Measurements from ENCODE around the gene SLC39A8. TPM values are rescaled to one million over a fixed set of nuclear protein-coding genes. Genes with fewer than 3 reads are reported as not detected.
"Not testable (repeated sequence)": the region's sequence is repeated elsewhere in the genome, so short reads cannot be mapped to it uniquely, and the experiment has no call there.

The SLC39A8 gene
- total RNA-seq, 1 experiment from 2014 or later = 340 TPM

DNA sequence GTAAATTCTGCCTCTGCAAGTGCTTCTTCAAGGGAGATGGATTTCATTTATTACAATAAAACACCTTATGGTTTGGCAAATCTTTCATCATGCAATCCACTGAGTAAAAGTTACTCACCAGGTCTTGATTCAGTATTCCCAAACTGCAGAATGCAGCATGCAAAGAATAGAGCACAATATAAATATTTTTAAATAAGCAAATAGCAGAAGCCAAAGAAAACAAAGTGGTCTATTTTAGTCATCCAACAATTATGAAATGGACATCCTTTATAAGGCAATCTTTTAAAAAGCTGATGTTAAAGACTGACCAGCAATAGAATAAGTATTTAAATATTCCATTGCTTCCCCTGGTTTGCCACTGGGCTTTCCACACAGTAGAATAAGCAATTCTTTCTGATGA is 59.5 kb downstream of the SLC39A8 start:
- H3K4me3 ChIP-seq (ENCODE audit: low read length) = no peak overlapping the region
- no peaks in the 10 kb centered on the region for H3K9me2 ChIP-seq (replicated peaks; ENCODE audit: insufficient read depth, low read length)
- peaks cover 88% of the 10 kb centered on the region for H3K79me2 ChIP-seq (ENCODE audit: low read length)
- no peaks in the 10 kb centered on the region for H3K27me3 ChIP-seq (ENCODE audit: low read length)
- no peak overlapping the region for H3K4me2 ChIP-seq (ENCODE audit: low read depth, low read length, poor library complexity, severe bottlenecking)
- H3K36me3 ChIP-seq (ENCODE audit: insufficient read depth, low read length) = peaks cover 51% of the 10 kb centered on the region
- H4K20me1 ChIP-seq (ENCODE audit: insufficient read depth, low read depth, low read length) = no peaks in the 10 kb centered on the region
- H3K27ac ChIP-seq (ENCODE audit: low read length) = no peak overlapping the region
- DNase-seq = no peak
- no peak overlapping the region for H3K9ac ChIP-seq (ENCODE audit: low read length)
- no peak overlapping the region for H2AFZ ChIP-seq (ENCODE audit: low read length)
- H3K4me1 ChIP-seq (ENCODE audit: low read length) = no peaks in the 10 kb centered on the region
- H3K9me3 ChIP-seq (ENCODE audit: low read length) = no peaks in the 10 kb centered on the region

GRCh38 chr4:102281171-102281839 is 64.0 kb downstream of the SLC39A8 start:
- Histone ChIP-seq H2AFZ (ENCODE audit: low read length) (no peak overlapping the region), H3K27me3 (ENCODE audit: low read length) (no peaks in the 10 kb centered on the region), H3K36me3 (ENCODE audit: insufficient read depth, low read length) (peaks cover 41% of the 10 kb centered on the region), H3K9ac (ENCODE audit: low read length) (no peak overlapping the region), H3K4me2 (ENCODE audit: low read depth, low read length, poor library complexity, severe bottlenecking) (no peak overlapping the region), H3K4me1 (ENCODE audit: low read length) (peaks cover 5% of the 10 kb centered on the region), H3K27ac (ENCODE audit: low read length) (no peak overlapping the region), H3K9me2 (replicated peaks; ENCODE audit: insufficient read depth, low read length) (no peaks in the 10 kb centered on the region), H3K79me2 (ENCODE audit: low read length) (peaks cover 88% of the 10 kb centered on the region), H3K9me3 (ENCODE audit: low read length) (no peaks in the 10 kb centered on the region), H4K20me1 (ENCODE audit: insufficient read depth, low read depth, low read length) (no peaks in the 10 kb centered on the region), H3K4me3 (ENCODE audit: low read length) (no peak overlapping the region)
- DNase-seq = no peak

GRCh38 chr4:102273317-102273716 is 72.0 kb downstream of the SLC39A8 start:
- not testable (repeated sequence) for H3K4me2 ChIP-seq (ENCODE audit: low read depth, low read length, poor library complexity, severe bottlenecking); H3K9me2 ChIP-seq (replicated peaks; ENCODE audit: insufficient read depth, low read length); H2AFZ ChIP-seq (ENCODE audit: low read length); H3K27ac ChIP-seq (ENCODE audit: low read length); DNase-seq; H3K36me3 ChIP-seq (ENCODE audit: insufficient read depth, low read length); H3K9ac ChIP-seq (ENCODE audit: low read length); H4K20me1 ChIP-seq (ENCODE audit: insufficient read depth, low read depth, low read length); H3K27me3 ChIP-seq (ENCODE audit: low read length); H3K4me3 ChIP-seq (ENCODE audit: low read length); H3K9me3 ChIP-seq (ENCODE audit: low read length)
- peaks cover 11% of the 10 kb centered on the region for H3K4me1 ChIP-seq (ENCODE audit: low read length)
- H3K79me2 ChIP-seq (ENCODE audit: low read length) = peaks cover 73% of the 10 kb centered on the region

- no peaks in the 10 kb centered on the region for H3K9me3 ChIP-seq (ENCODE audit: low read length)
- no peak for DNase-seq
- no peak overlapping the region for H3K4me3 ChIP-seq (ENCODE audit: low read length)
- H4K20me1 ChIP-seq (ENCODE audit: insufficient read depth, low read depth, low read length) = no peaks in the 10 kb centered on the region
- H3K9me2 ChIP-seq (replicated peaks; ENCODE audit: insufficient read depth, low read length) = no peaks in the 10 kb centered on the region
- H2AFZ ChIP-seq (ENCODE audit: low read length) = no peak overlapping the region
- H3K27ac ChIP-seq (ENCODE audit: low read length) = no peak overlapping the region
- H3K36me3 ChIP-seq (ENCODE audit: insufficient read depth, low read length) = peaks cover 17% of the 10 kb centered on the region; the same call in 1 of the 2 replicates
- H3K79me2 ChIP-seq (ENCODE audit: low read length) = peaks cover 65% of the 10 kb centered on the region
- no peak overlapping the region for H3K9ac ChIP-seq (ENCODE audit: low read length)
- H3K4me1 ChIP-seq (ENCODE audit: low read length) = peaks cover 8% of the 10 kb centered on the region
- no peak overlapping the region for H3K4me2 ChIP-seq (ENCODE audit: low read depth, low read length, poor library complexity, severe bottlenecking)
- no peaks in the 10 kb centered on the region for H3K27me3 ChIP-seq (ENCODE audit: low read length)
These were observed 73.0 kb downstream of the SLC39A8 start for GRCh38 chr4:102272318-102272717.

GRCh38 chr4:102268355-102268754 is 76.9 kb downstream of the SLC39A8 start:
- Histone ChIP-seq H3K9me2 (replicated peaks; ENCODE audit: insufficient read depth, low read length) (no peaks in the 10 kb centered on the region), H3K36me3 (ENCODE audit: insufficient read depth, low read length) (peaks cover 24% of the 10 kb centered on the region; the same call in 1 of the 2 replicates), H3K9ac (ENCODE audit: low read length) (no peak overlapping the region), H3K4me2 (ENCODE audit: low read depth, low read length, poor library complexity, severe bottlenecking) (no peak overlapping the region), H2AFZ (ENCODE audit: low read length) (no peak overlapping the region), H3K27ac (ENCODE audit: low read length) (0 out of 2 replicates have a peak overlapping the region, but pooled peaks have one; percentile 12), H3K27me3 (ENCODE audit: low read length) (no peaks in the 10 kb centered on the region), H3K9me3 (ENCODE audit: low read length) (no peaks in the 10 kb centered on the region), H3K79me2 (ENCODE audit: low read length) (peaks cover 31% of the 10 kb centered on the region), H4K20me1 (ENCODE audit: insufficient read depth, low read depth, low read length) (no peaks in the 10 kb centered on the region), H3K4me1 (ENCODE audit: low read length) (peaks cover 6% of the 10 kb centered on the region; the same call in 1 of the 2 replicates), H3K4me3 (ENCODE audit: low read length) (no peak overlapping the region)
- no peak for DNase-seq

DNA sequence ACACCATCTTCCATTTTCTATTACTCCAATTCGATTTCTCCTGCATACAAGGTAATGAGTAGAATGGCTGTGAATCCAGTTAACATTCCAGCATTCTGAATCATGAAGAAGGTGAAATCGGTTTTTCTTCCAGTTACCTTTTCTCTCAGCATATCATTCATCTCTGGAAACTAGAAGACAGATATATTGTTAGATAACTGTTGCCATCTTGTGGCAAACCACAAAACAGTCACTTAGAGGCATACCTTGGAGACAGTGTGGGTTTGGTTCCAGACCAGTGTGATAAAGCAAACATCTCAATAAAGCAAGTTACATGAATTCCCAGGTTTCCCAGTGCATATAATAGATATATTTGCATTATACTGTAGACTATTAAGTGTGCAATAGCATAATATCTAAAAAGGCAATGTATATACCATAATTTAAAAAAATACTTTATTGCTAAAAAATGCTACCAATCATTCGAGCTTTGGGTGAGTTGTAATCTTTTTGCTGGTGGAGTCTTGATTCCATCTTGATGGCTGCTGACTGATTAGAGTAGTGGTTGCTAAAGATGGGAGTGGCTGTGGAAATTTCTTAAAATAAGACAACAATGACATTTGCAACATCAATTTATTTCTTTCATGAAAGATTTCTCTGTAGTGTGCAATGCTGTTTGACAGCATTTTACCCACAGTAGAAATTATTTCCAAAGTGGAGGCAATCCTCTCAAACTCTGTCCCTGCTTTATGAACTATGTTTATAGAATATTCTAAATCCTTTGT is 82.1 kb downstream of the SLC39A8 start:
- H3K9me2 ChIP-seq (replicated peaks; ENCODE audit: insufficient read depth, low read length) = no peaks in the 10 kb centered on the region
- no peaks in the 10 kb centered on the region for H3K4me1 ChIP-seq (ENCODE audit: low read length)
- H4K20me1 ChIP-seq (ENCODE audit: insufficient read depth, low read depth, low read length) = no peaks in the 10 kb centered on the region
- no peak overlapping the region for H2AFZ ChIP-seq (ENCODE audit: low read length)
- no peaks in the 10 kb centered on the region for H3K9me3 ChIP-seq (ENCODE audit: low read length)
- no peak overlapping the region for H3K4me3 ChIP-seq (ENCODE audit: low read length)
- peaks cover 29% of the 10 kb centered on the region; the same call in 1 of the 2 replicates for H3K36me3 ChIP-seq (ENCODE audit: insufficient read depth, low read length)
- H3K27ac ChIP-seq (ENCODE audit: low read length) = no peak overlapping the region
- H3K9ac ChIP-seq (ENCODE audit: low read length) = no peak overlapping the region
- no peaks in the 10 kb centered on the region for H3K79me2 ChIP-seq (ENCODE audit: low read length)
- peak; percentile 69 for DNase-seq
- no peak overlapping the region for H3K4me2 ChIP-seq (ENCODE audit: low read depth, low read length, poor library complexity, severe bottlenecking)
- no peaks in the 10 kb centered on the region for H3K27me3 ChIP-seq (ENCODE audit: low read length)

DNA sequence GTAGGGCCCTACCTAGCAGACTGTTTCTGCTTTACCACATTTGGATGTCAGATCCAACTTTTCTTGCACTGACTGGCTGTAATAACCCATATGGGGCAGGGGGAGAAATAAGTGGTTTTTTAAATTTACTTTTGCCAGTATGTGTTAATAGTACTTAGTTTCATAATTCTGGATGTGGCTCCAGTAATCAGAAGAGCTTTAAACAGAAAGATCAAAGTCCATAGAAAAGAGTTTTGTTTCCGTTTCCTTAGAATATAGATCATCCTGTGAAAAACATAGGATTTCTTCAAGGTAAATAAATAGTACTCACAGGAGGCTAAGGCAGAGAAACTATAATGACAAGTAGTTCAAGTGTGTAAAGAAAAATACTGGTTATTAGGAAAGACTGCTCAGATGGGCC is 85.6 kb downstream of the SLC39A8 start:
- Histone ChIP-seq H3K4me3 (ENCODE audit: low read length) (no peak overlapping the region), H3K9me3 (ENCODE audit: low read length) (no peaks in the 10 kb centered on the region), H3K36me3 (ENCODE audit: insufficient read depth, low read length) (peaks cover 12% of the 10 kb centered on the region; the same call in 1 of the 2 replicates), H3K79me2 (ENCODE audit: low read length) (no peaks in the 10 kb centered on the region), H4K20me1 (ENCODE audit: insufficient read depth, low read depth, low read length) (no peaks in the 10 kb centered on the region), H3K9ac (ENCODE audit: low read length) (no peak overlapping the region), H3K9me2 (replicated peaks; ENCODE audit: insufficient read depth, low read length) (no peaks in the 10 kb centered on the region), H3K4me2 (ENCODE audit: low read depth, low read length, poor library complexity, severe bottlenecking) (no peak overlapping the region), H3K4me1 (ENCODE audit: low read length) (no peaks in the 10 kb centered on the region), H3K27ac (ENCODE audit: low read length) (no peak overlapping the region), H2AFZ (ENCODE audit: low read length) (no peak overlapping the region), H3K27me3 (ENCODE audit: low read length) (no peaks in the 10 kb centered on the region)
- no peak for DNase-seq

DNA sequence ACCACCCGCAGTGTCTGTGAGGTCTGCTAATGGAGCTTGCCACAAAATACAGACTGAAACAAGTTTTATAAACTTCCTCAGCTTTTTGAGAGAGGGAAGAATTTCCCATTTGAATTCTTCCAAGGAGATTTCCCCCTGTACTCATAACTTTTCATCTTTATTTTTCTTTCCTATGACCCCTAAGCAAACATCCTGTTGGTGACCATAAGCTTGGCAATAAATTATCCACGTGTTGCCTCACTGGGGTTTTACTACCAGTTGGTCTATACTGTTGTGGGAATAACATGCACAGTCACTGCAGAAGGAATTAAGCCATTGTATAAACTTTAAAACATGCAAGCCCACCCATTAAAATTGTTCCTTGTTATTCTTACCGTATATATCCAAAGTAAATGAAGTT is 86.2 kb downstream of the SLC39A8 start:
- H2AFZ ChIP-seq (ENCODE audit: low read length) = no peak overlapping the region
- H4K20me1 ChIP-seq (ENCODE audit: insufficient read depth, low read depth, low read length) = no peaks in the 10 kb centered on the region
- no peaks in the 10 kb centered on the region for H3K27me3 ChIP-seq (ENCODE audit: low read length)
- H3K4me2 ChIP-seq (ENCODE audit: low read depth, low read length, poor library complexity, severe bottlenecking) = no peak overlapping the region
- no peak for DNase-seq
- no peak overlapping the region for H3K9ac ChIP-seq (ENCODE audit: low read length)
- H3K9me2 ChIP-seq (replicated peaks; ENCODE audit: insufficient read depth, low read length) = no peaks in the 10 kb centered on the region
- H3K4me3 ChIP-seq (ENCODE audit: low read length) = no peak overlapping the region
- H3K4me1 ChIP-seq (ENCODE audit: low read length) = no peaks in the 10 kb centered on the region
- H3K9me3 ChIP-seq (ENCODE audit: low read length) = no peaks in the 10 kb centered on the region
- H3K27ac ChIP-seq (ENCODE audit: low read length) = no peak overlapping the region
- no peaks in the 10 kb centered on the region for H3K79me2 ChIP-seq (ENCODE audit: low read length)
- peaks cover 12% of the 10 kb centered on the region; the same call in 1 of the 2 replicates for H3K36me3 ChIP-seq (ENCODE audit: insufficient read depth, low read length)
